ENCODE data around the gene CRIM1. TPM values are rescaled to one million over a fixed set of nuclear protein-coding genes. Genes with fewer than 3 reads are reported as not detected.

Gene CRIM1
- total RNA-seq, 1 donor from 2014 or later = 97.8 TPM

DNA sequence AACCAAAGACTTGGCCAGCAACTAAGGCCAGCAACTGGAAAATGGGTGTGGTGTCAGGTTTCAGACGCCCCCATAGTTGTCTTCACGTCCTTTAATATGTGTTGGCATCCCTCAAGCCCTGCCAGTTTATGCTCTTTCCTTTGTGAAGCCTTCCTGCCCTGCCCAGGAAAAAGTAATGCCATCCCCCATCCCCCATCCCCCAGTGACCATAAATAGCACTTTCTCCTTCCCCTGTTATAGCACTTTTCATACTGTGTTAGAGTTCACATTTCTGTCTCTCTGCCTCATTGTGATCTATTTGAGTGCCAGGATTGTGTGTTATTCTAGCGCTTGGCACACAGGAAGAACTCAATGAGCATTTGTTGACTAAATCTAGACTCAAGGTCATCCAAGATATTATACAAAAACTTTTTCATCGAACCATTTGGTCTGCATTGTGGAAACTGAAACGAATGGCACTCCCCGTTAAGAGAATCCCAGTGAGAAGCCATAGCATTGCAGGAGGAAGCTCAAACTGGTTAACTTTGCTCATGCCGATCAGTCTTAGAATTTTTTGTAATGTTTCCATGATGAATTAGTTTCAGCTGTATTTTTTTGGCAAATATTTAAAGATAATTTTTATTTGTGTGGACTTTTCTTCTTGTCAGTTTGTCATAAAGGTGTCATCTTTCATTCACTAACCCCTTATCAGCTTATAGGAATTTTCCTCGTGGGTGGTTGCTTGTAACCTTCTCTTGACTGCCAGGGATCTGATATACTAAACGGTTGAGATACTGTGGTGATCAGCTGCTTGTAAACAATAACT is 15.7 kb downstream of the CRIM1 start:
- DNase-seq (ENCODE audit: low spot score in 2 of 2) = no peak
- no peak for FAIRE-seq

DNA sequence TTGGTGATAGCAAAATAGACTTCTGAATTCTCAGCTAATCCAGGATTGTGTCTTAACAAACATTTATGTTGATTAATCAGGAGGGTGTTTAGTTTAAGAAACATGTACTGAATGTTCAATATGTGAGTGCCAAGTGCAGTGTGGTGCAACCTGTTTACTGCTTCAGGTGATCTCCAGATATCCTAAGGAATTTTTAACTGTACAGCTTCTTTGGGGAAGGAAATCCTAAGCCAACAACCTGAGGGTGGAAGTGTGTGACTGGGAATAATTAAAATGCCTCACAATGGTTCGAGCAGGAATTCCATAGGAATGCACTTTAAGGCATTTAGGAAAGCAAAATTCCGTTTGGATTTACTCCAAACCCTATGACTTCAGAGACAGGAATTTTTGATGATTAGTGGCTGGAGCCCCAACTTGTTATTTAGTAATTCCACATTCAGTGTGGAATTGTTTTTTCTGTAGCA is 16.4 kb downstream of the CRIM1 start:
- FAIRE-seq (no peak), DNase-seq (ENCODE audit: low spot score in 2 of 2) (no peak)

DNA sequence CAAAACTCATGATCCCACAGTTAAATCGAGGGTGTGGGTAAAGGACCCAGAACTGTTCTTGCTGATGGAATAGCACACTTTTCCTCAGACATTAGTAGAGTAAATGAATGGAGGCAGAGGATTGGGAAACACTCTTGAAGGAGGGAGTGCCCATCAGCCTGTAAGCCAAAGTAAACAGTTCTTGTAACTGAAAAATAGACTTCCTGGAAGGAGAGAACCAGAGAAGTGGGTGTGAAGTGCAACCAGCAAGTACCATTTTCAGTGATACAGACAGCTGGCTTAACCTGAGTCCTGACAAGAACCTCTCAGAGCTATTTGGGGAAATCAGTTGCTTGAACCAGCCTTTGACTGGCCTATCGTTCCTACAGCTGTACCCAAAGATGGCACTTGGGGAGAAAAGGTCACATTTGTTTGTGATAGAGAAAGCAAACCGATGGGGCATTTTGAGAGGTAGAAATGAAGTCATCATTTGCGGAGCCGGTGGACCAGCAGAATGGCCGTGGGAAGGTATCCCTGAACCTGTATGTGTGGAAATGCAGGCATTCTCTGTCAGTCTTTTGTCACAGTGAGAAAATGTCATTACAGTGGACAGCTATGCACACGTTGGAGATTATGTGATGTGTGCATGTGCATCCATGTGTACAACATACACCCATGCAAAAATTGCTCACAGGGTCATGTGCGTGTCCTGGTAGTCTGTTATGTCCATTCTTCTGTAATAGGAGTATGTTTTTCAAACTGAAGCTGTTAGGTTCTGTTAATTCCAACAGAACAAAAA is 17.8 kb downstream of the CRIM1 start:
- no peak for DNase-seq (ENCODE audit: low spot score in 2 of 2)
- FAIRE-seq = no peak

DNA sequence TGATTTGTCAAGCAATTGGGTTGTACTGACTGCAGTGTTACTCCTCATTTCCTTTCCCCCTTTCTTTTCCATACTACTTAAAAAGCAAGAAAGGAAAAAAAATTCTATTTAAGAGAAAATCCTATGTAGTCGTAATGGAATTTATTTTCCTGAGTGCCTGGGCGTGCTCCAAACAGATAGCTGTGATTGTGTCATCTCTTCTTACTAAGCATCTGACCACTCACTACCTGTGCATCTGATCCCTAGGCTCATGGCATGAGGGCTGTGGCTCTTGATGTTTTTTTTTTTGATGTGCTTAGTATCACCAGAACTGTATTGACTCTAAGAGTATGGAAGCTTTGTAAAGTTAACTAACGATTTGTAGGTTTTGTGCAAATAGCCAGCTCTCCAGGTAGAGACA is 19.0 kb downstream of the CRIM1 start:
- no peak for DNase-seq (ENCODE audit: low spot score in 2 of 2)
- no peak for FAIRE-seq

DNA sequence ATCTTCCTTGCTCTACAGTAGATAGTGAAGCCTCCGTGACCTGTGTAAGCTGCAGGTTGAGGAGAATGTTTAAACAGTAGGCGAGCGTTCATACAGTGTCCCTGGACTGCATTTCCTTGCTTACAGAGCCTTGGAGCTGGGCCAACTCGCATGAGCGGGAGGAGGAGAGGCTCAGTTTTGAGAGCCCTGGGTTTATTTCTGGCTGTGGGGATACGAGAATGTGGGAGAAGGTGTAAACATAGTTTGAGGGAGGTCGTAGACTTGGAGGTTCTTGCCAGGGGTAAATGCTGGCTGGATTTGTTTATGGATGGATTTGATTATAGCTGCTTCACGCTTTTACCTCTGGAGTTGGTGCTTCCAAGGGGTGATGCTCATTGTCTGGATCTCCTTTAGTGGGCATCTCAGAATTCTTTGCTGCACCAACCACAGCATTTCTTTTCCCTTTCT is 20.8 kb downstream of the CRIM1 start:
- FAIRE-seq (no peak), DNase-seq (ENCODE audit: low spot score in 2 of 2) (peak in 1 of 2 donors; percentile 57)

DNA sequence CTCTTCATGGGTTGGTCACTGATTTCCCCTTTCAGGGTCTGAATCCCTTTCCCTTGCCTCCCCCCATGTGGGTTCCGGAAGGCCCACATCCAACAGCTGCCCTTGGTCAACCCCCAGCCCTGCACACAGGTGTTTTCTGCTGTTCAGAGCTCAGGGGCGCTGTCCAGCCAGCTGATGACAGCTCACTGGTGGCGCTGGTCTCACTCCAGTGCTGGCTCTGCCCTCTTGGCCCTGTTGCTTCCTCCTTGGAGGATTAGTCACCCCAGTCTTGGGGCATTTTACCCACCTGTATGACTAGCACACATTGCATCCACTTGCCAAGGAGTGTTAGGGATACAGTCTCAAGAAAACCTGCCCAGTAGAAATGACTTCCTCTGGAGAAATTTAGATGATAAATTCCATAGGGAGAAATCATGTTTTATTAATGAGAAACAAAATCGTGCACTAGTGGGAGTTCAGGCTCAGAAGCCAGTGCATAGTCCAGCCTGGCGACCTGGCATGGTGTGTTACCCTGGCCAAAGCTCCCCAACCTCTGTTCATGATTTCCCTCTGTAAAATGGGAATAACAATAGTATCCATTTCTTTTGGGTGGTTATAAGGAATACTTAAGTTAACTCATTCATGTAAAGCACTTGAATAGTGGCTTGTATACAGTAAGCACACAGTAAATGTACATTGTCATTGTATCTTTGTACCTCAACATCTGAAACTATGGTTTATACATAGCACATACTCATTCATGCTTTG is 21.6 kb downstream of the CRIM1 start:
- FAIRE-seq (no peak), DNase-seq (ENCODE audit: low spot score in 2 of 2) (no peak)

DNA sequence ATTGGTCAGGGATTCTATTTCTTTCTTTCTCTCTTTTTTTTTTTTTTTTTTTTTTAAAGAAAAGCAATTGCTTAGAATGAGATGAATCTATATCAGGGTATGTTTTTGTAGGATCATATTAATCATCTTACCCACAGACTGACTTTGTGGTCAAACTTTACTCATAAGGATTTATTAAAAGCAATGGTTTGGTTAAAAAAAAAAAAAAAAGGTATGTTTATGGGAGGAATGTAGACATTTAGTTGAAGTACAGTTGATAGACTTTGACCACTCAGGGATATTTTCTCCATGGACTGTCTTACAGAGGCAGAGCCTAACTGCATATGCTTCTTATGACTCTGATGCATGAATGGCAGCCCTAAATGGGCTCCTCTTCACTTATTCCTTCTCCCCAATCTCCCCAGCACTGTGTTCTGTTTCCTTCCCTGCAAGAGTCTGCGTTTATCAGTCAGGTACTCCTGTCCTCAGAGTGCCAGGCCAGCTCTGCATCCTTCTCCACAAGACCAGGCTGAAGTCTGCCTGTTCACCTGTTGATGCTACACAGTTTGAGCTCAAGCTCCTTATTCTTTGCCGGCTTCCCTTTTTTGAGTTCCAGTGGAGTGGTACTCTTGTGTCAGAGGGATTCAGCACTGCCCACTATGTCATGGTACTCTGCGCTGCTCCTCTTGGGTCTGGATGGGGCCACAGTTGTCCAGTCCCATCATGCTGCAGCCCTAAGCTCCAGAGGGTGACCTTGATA is 24.3 kb downstream of the CRIM1 start:
- no peak for DNase-seq (ENCODE audit: low spot score in 2 of 2)
- no peak for FAIRE-seq

DNA sequence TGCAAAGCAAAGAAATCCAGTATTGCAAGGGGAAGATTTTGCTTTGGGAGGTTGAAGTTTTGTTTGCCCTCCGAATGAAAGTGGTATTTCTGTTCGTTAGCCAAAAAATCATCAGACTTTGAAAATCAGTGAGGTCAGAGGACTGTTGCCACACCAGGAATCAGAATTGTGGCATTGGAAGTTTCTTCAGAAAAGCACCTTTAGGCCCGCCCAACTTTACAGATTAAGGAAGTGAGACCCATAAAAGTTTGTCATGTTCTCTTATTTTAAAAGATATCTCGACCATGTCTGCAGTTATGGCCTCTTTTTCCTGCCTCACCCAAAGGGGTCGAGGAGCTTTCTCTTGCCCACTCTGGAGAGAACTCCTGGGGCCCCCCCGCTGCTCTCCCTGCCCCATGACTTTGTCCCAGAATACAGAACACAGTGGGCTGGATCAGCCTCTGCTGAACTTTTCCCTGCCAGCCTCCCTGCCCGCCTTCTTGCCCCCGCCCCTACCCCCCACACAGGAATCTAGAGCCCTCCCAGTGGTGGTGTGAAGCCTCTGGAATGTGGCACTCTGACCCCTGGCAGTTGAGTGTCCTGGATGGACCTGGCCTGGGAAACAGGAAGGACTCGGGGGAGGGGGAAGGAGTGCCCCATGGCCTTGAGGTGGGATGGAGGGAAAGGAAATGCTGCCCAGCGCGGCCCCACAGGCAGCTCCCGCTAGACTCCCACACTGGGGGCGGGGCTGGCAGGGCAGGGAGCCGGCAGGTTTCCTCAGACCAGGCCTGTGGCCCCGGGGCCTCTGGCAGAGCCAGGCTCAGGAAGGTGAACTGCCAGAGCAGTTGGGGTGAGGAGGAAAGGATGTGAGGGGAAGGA is 25.3 kb downstream of the CRIM1 start:
- FAIRE-seq = no peak
- no peak for DNase-seq (ENCODE audit: low spot score in 2 of 2)

DNA sequence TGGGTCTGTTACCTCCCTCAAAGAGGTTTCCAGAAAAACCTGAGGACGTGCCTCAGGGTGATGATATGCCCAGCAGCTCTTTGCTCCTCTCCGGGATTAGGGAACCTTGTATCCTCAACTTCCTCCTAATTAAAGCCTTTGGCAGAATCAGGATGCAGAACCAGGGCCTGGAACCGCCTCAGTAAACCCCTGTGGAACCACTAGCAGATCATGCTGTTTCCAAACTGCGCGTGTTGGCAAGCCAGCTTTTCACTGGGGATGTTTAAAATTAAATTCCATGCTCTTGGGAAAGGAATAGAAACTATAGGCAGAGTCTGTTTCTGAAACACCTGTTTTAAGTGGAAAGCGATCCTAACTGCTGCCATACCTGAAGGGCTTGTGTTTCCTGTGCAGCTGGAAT is 26.4 kb downstream of the CRIM1 start:
- no peak for FAIRE-seq
- DNase-seq (ENCODE audit: low spot score in 2 of 2) = no peak

DNA sequence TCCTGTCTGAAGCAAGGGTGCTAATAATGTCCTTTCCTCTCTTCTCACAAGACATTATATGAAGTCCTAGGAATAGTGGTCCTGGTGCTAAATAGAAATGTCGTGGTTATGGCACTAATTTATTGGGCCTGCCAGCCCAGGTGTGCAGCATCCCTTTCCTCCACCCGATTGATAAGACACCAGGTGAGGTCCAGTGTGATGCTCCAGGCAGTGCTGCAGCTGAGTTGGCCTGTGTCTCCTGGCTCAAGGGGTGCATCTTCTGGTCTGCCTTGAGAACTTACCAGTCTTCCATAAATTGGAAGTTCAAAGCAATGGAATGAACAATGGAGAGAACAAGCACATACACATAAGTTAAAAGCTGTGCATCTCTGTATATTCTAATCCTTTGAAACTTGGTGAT is 26.9 kb downstream of the CRIM1 start:
- no peak for FAIRE-seq
- no peak for DNase-seq (ENCODE audit: low spot score in 2 of 2)

DNA sequence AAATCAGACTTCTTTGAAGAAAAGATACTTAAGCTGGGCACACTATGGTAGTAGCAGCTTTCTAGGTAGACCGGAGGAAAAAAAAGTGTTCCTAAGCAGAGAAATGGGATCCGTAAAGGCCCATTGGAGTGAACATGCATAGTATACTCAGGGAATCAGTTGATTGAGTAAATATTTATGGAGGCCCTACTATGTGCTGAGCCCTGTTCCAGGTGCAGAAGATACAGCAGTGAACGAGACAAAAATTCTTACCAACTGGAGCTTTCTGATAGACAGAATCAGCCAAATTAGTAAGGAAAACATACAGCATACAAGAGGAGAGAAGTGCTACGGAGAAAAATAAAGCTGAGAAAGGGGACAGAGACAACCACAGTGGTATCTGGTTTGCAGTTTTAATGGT is 28.1 kb downstream of the CRIM1 start:
- DNase-seq (ENCODE audit: low spot score in 2 of 2) (no peak), FAIRE-seq (no peak)

DNA sequence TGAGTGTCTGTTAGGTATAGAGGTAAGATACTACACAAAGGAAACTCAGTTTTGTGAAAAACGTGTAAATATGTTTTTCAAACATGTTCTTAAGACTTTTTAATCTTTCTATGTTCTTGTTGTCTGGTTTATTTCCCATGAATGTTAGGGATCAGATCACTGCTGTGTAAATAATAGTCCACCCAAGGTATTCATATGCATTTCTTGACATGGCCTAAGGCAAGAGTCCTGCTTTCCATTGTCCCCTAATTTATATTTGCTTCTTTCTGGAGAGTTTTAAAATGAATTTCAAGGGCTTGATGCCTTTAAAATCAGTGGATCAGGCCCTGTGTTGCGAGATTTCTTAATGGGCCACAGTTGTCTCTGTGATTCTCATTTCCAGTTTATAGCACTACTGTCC is 28.9 kb downstream of the CRIM1 start:
- no peak for FAIRE-seq
- no peak for DNase-seq (ENCODE audit: low spot score in 2 of 2)

DNA sequence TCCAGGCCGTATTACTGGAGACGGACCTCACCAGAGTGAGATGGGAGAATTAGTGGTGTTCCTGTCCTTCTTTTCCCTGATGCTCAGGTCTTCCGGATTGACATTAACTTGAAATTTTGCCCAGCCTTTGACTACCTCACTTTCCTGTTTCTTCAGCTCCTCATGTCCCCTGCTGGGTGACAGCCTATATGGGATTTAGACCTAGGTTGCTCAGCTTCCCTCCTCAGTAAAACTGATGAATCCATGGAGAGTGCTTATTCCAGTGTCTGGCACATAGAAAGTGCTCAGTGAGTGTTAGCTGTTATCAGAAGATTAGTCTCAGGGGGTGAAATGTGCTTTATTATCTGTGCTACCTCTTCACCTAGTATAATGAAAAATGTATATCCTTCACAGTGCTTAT is 30.0 kb downstream of the CRIM1 start:
- FAIRE-seq (no peak), DNase-seq (ENCODE audit: low spot score in 2 of 2) (no peak)

DNA sequence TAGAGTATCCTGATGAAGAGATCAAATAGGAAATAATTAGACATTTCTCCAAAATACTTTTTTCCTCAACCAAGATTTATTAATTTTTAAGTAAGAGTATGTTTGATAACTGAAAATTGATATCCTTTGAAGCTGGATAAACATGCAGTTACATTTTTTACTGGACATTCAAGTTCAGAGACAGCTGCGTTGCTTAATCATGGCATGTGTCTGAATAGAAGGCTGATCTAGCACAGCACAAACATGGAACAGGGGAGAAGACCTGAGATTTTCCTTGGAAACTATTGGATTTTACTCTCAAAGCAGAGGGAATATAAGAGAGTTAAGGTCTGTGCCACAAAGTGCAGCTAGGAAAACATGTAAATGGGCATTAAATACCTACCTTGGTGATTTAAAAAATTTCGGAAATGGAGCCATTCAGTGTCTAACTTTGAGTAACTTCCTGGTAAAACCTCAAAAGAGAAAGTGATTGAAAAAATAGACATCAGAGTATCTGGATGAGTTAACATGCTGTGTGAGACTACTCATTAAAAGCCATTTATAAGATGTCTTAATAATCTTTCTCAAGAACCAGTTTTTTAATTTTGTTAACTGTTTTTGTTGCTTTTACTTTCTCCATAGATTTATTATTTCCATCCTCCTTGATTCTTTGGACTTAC is 31.8 kb downstream of the CRIM1 start:
- DNase-seq (ENCODE audit: low spot score in 2 of 2) (no peak), FAIRE-seq (no peak)

DNA sequence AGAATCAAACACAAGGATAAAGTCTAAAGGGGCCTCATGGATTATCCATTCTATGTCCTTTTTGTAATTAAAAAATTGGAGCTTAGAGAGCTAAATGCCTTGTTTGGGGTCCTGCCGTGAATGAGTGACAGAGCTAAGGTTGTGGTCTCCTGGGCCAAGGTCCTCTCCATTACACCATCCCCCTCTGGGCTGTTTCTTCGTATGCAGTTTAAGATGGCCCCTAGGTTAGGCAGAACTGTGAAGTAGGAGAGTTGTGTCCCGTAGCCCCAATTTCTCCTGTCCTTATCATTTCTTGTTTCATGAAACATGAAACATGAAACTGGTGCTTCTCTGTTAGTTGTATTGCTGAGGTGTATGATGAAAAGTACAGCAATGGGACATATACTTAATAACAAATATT is 32.9 kb downstream of the CRIM1 start:
- DNase-seq (ENCODE audit: low spot score in 2 of 2) (no peak), FAIRE-seq (no peak)

DNA sequence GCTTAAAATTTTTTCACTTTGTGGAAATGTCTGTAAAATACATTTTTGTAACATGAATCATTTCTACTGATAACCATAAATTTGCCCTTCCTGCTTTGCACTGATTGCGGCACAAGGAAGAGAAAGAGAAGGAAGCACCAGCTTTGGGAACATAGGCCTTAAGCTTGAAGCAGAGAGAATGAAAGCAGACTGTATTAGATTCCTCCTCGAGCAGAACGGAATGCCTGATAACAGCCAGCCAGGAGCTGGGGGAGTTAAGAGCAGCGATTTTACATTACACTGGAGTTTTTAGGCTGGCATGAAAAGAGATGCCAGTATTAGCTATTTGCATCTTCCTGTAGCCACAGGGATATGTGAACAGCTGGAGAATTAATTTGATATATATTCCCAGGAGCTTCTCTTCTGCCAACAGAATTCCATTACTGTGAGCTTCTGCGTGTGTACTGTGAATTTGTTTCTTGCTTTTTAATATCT is 33.5 kb downstream of the CRIM1 start:
- FAIRE-seq (no peak), DNase-seq (ENCODE audit: low spot score in 2 of 2) (no peak)

DNA sequence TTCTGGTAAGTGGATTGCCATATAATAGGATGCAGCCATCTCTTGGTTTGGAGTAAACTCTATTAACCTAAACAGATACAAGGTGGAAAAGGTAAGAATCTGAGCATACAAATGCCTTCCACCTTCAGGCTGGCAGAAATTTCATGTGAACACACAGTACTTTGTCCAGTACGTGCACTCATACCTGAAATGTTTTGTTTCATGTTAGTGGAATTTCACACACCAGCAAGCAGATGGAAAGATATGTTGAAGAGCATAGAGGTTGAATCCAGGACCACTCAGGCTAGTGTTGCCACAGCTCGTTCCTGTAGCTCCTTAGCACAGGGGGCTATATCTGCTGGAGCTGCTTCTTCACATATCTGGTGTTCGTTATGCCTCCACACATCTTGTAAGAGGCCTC is 34.0 kb downstream of the CRIM1 start:
- no peak for FAIRE-seq
- no peak for DNase-seq (ENCODE audit: low spot score in 2 of 2)

DNA sequence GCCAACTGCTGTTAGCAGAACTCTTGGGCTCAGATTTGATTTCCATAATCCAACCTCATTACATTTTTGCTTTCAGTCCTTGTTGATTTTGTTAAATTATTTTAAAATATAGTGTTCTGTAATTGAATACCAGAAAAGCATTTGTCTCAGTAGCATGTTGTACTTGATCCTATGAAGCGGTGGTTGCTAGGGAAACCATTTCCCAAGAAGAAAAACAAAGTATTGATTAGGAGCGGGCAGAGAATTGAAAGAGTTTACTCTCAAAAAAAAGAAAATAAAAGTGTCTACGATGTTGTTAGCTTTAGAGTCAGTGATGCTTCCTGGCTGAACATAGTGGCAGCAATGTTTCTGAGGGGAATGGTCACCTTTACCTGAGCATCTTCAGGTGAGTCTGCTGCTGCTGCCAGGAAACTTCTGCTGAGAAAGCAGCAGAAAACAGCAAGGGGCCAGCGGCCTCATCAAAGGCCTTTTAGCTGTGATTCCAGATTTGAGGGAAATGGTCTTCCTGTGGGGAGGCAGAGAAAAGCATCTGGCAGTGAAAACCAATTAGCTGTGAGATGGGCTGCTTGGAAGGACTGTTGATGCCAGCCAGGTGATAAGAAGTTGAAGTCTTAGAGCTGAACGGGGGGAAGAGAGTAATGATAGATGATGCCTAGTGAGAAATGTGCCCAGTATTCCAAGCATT is 37.1 kb downstream of the CRIM1 start:
- no peak for FAIRE-seq
- DNase-seq (ENCODE audit: low spot score in 2 of 2) = no peak
